ENCODE measurements around the gene DLX2. TPM values are rescaled to one million over a fixed set of nuclear protein-coding genes. Genes with fewer than 3 reads are reported as not detected.
"Not testable (repeated sequence)": the region's sequence is repeated elsewhere in the genome, so short reads cannot be mapped to it uniquely, and the experiment has no call there.

The DLX2 gene
- total RNA-seq, result under 1 TPM; 0.55 to 0.84 (median 0.78) TPM
- total RNA-seq (2013), result 0.05 TPM

GRCh38 chr2:172102391-172103359 lies at the start of gene DLX2:
DLX2 (minus strand) TSS chr2:172102900; CDS start chr2:172102538, 362 bp downstream.
- under 1% methylated on average over 73 of the region's 74 CpGs for WGBS (ENCODE audit: insufficient coverage)
- no peak within 1 kb of the TSS for H3K27ac ChIP-seq (ENCODE audit: low read length)
- intact Hi-C loops (cut with micrococcal nuclease), result loop anchor here (1.0 to 10.0 kb wide), 7 partner anchors 16 to 1288 kb away; partner anchors contain the start of genes GAD1 and HAT1
- Mint-ChIP-seq H3K4me3 (peak within 1 kb of the TSS; percentile 94), H3K27ac (peak within 1 kb of the TSS; percentile 78 to 92), H3K27me3 (ENCODE audit: low read depth in 2 of 2) (peaks cover 53 to 59% of the 10 kb centered on the region in 2 donors), H3K36me3 (no peaks in the 10 kb centered on the region), H3K4me1 (peaks cover 42 to 67% of the 10 kb centered on the region in 2 donors), H3K9me3 (no peaks in the 10 kb centered on the region)
- peak within 1 kb of the TSS; percentile 44 for H3K4me3 ChIP-seq (ENCODE audit: low read length)
- H3K36me3 ChIP-seq (ENCODE audit: control insufficient read depth, insufficient read depth, low read length), result no peaks in the 10 kb centered on the region
- ATAC-seq (peak; percentile 44 to 74 (median 66)), DNase-seq (peak; percentile 72 to 81)
- H3K27me3 ChIP-seq (ENCODE audit: control insufficient read depth, insufficient read depth, low read length), result peaks cover 89% of the 10 kb centered on the region
- peaks cover 2% of the 10 kb centered on the region for H3K9me3 ChIP-seq (ENCODE audit: control insufficient read depth, insufficient read depth, low read length)
- H3K4me1 ChIP-seq (ENCODE audit: control insufficient read depth, insufficient read depth, low read length), result peaks cover 73% of the 10 kb centered on the region
- TF ChIP-seq CTCF (IDR thresholded peaks at IDR 0.05), result no peak

GRCh38 chr2:172147944-172148650 lies 45.4 kb upstream of the DLX2 start:
- Histone ChIP-seq H3K4me3 (ENCODE audit: low read length) (no peak overlapping the region), H3K4me1 (ENCODE audit: control insufficient read depth, insufficient read depth, low read length) (no peaks in the 10 kb centered on the region), H3K27me3 (ENCODE audit: control insufficient read depth, insufficient read depth, low read length) (no peaks in the 10 kb centered on the region), H3K9me3 (ENCODE audit: control insufficient read depth, insufficient read depth, low read length) (no peaks in the 10 kb centered on the region), H3K36me3 (ENCODE audit: control insufficient read depth, insufficient read depth, low read length) (no peaks in the 10 kb centered on the region), H3K27ac (ENCODE audit: low read length) (no peak overlapping the region)
- no peak overlapping the region for H3K27ac Mint-ChIP-seq
- no peaks in the 10 kb centered on the region for H3K4me1 Mint-ChIP-seq
- H3K36me3 Mint-ChIP-seq, result no peaks in the 10 kb centered on the region
- H3K27me3 Mint-ChIP-seq (ENCODE audit: low read depth in 2 of 2), result peaks cover 8 to 9% of the 10 kb centered on the region in 2 donors
- no peak for ATAC-seq
- no peak for DNase-seq
- H3K4me3 Mint-ChIP-seq, result no peak overlapping the region
- intact Hi-C loops (cut with micrococcal nuclease), result no loop called here
- TF ChIP-seq CTCF (IDR thresholded peaks at IDR 0.05), result no peak
- H3K9me3 Mint-ChIP-seq, result no peaks in the 10 kb centered on the region
- WGBS (ENCODE audit: insufficient coverage), result 91% methylated on average over 10 of the region's 11 CpGs

- Mint-ChIP-seq H3K4me3 (no peak overlapping the region), H3K36me3 (no peaks in the 10 kb centered on the region), H3K27ac (no peak overlapping the region), H3K27me3 (ENCODE audit: low read depth in 2 of 2) (peaks cover 6 to 16% of the 10 kb centered on the region in 2 donors), H3K4me1 (no peaks in the 10 kb centered on the region), H3K9me3 (no peaks in the 10 kb centered on the region)
- no peak for ATAC-seq
- intact Hi-C loops (cut with micrococcal nuclease), result no loop called here
- no peak for DNase-seq
- no peak for TF ChIP-seq CTCF (IDR thresholded peaks at IDR 0.05)
- Histone ChIP-seq H3K27ac (ENCODE audit: low read length) (no peak overlapping the region), H3K4me1 (ENCODE audit: control insufficient read depth, insufficient read depth, low read length) (no peaks in the 10 kb centered on the region), H3K27me3 (ENCODE audit: control insufficient read depth, insufficient read depth, low read length) (no peaks in the 10 kb centered on the region), H3K4me3 (ENCODE audit: low read length) (no peak overlapping the region), H3K36me3 (ENCODE audit: control insufficient read depth, insufficient read depth, low read length) (no peaks in the 10 kb centered on the region), H3K9me3 (ENCODE audit: control insufficient read depth, insufficient read depth, low read length) (no peaks in the 10 kb centered on the region)
Measured at GRCh38 chr2:172143817-172144216, 41.1 kb upstream of the DLX2 start.

- intact Hi-C loops (cut with micrococcal nuclease); H3K27ac Mint-ChIP-seq; H3K36me3 Mint-ChIP-seq; H3K27me3 ChIP-seq (ENCODE audit: control insufficient read depth, insufficient read depth, low read length); H3K9me3 Mint-ChIP-seq; H3K9me3 ChIP-seq (ENCODE audit: control insufficient read depth, insufficient read depth, low read length); H3K27ac ChIP-seq (ENCODE audit: low read length); H3K4me1 ChIP-seq (ENCODE audit: control insufficient read depth, insufficient read depth, low read length); ATAC-seq; H3K4me3 Mint-ChIP-seq; H3K36me3 ChIP-seq (ENCODE audit: control insufficient read depth, insufficient read depth, low read length); DNase-seq; H3K4me1 Mint-ChIP-seq; H3K4me3 ChIP-seq (ENCODE audit: low read length): not testable (repeated sequence)
- peaks cover 13 to 14% of the 10 kb centered on the region in 2 donors for H3K27me3 Mint-ChIP-seq (ENCODE audit: low read depth in 2 of 2)
- WGBS (ENCODE audit: insufficient coverage), result no CpG with 5 or more reads among the region's 1 CpG
Measured at GRCh38 chr2:172138727-172139126, 36.0 kb upstream of the DLX2 start.
